CD4-positive, alpha-beta T cell treated with Interleukin-6 for 4 hours (primary cell): Measurements from ENCODE around the gene DOP1A.

Experiments used
- DNase-seq: peaks from one replicate; pipeline ENCODE4 v3.0.0-alpha.2; 2020; ENCODE audit warnings: mixed read lengths

The DOP1A gene

GRCh38 chr6:83086751-83087150 is 19.3 kb downstream of the DOP1A start:
- no peak for DNase-seq

GRCh38 chr6:83092756-83093399 is 25.4 kb downstream of the DOP1A start:
- no peak for DNase-seq

GRCh38 chr6:83096791-83097190 is 29.3 kb downstream of the DOP1A start:
- no peak for DNase-seq

- no peak for DNase-seq
Measured at GRCh38 chr6:83097204-83097603, 29.7 kb downstream of the DOP1A start.

- no peak for DNase-seq
Measured at GRCh38 chr6:83097675-83098074, 30.2 kb downstream of the DOP1A start.

- no peak for DNase-seq
Measured at GRCh38 chr6:83098589-83098988, 31.1 kb downstream of the DOP1A start.

GRCh38 chr6:83108378-83108777 is 40.9 kb downstream of the DOP1A start:
- no peak for DNase-seq

- no peak for DNase-seq
Measured at GRCh38 chr6:83113258-83113657, 45.8 kb downstream of the DOP1A start.

- no peak for DNase-seq
Measured at GRCh38 chr6:83114164-83114563, 46.7 kb downstream of the DOP1A start.

- no peak for DNase-seq
Measured at GRCh38 chr6:83117802-83118201, 50.3 kb downstream of the DOP1A start.

- DNase-seq = no peak
Measured at GRCh38 chr6:83119742-83120300, 52.4 kb downstream of the DOP1A start.

GRCh38 chr6:83124553-83124952 is 57.1 kb downstream of the DOP1A start:
- DNase-seq = no peak

- DNase-seq = no peak
Measured at GRCh38 chr6:83125425-83125824, 58.0 kb downstream of the DOP1A start.

GRCh38 chr6:83126223-83126622 is 58.8 kb downstream of the DOP1A start:
- no peak for DNase-seq

- DNase-seq = no peak
Measured at GRCh38 chr6:83126807-83127206, 59.3 kb downstream of the DOP1A start.

GRCh38 chr6:83127258-83127657 is 59.8 kb downstream of the DOP1A start:
- DNase-seq = no peak

GRCh38 chr6:83127976-83128375 is 60.5 kb downstream of the DOP1A start:
- no peak for DNase-seq

GRCh38 chr6:83132121-83132520 is 64.7 kb downstream of the DOP1A start:
- DNase-seq = no peak

GRCh38 chr6:83138118-83138722 is 70.7 kb downstream of the DOP1A start:
- no peak for DNase-seq

GRCh38 chr6:83138758-83139157 is 71.3 kb downstream of the DOP1A start:
- DNase-seq = no peak

GRCh38 chr6:83151114-83151513 is 83.6 kb downstream of the DOP1A start:
- no peak for DNase-seq

- DNase-seq = no peak
Measured at GRCh38 chr6:83152913-83153312, 85.4 kb downstream of the DOP1A start.

- DNase-seq = no peak
Measured at GRCh38 chr6:83153883-83154521, 86.5 kb downstream of the DOP1A start.

GRCh38 chr6:83155794-83156193 is 88.3 kb downstream of the DOP1A start:
- no peak for DNase-seq
